Neural cell (in vitro differentiated cells): ENCODE measurements around the gene METTL16.

Source experiments
- CTCF ChIP-seq: fragments of 450-650 bp; IDR thresholded peaks from 2 replicates; pipeline ENCODE4 v1.5.1; 2014; ENCODE audit warnings: antibody characterized with exemption, mild to moderate bottlenecking, moderate library complexity; ENCODE audit not compliant: poor library complexity, severe bottlenecking
- EP300 ChIP-seq: fragments of 450-650 bp; conservative IDR thresholded peaks from 2 replicates; pipeline ENCODE4 v1.6.1; 2014; ENCODE audit warnings: antibody characterized with exemption, mild to moderate bottlenecking, moderate library complexity; ENCODE audit not compliant: poor library complexity, severe bottlenecking

GRCh38 chr17:2542056-2542455 is 30.4 kb upstream of the METTL16 start:
- no peak for TF ChIP-seq CTCF
- no peak for TF ChIP-seq EP300
